NB4 (cell line): Measurements from ENCODE around the gene FLRT2.

Experiments
- POLR2A ChIP-seq: IDR thresholded peaks from 2 replicates; pipeline ENCODE4 v1.6.1; 2011; ENCODE audit warnings: mild to moderate bottlenecking; ENCODE audit not compliant: insufficient read length; ENCODE audit errors: extremely low read depth
- TF ChIP-seq, protein P1 (sequence below): IDR thresholded peaks from one replicate; pipeline ENCODE4 v1.5.1; 2012; ENCODE audit warnings: low read depth, low read length

DNA sequence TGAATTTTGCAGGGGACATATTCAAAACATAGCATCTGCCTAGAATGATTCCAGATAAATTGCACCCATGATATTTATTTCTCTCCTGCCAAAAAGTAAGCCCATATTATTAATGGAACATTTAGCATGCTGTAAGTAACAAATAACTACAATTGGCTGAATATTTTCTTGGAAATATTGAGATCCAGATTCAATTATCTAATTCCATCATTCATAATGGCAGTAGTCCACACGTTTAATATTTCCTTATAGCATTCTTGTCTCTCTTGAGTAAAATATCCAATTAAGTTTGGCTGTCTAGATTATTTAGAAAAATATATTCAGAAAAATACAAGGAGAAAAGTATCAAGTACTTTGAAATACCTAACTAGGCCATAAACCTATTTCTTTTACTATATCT lies 157.5 kb downstream of the FLRT2 start:
- TF ChIP-seq, protein P1, sequence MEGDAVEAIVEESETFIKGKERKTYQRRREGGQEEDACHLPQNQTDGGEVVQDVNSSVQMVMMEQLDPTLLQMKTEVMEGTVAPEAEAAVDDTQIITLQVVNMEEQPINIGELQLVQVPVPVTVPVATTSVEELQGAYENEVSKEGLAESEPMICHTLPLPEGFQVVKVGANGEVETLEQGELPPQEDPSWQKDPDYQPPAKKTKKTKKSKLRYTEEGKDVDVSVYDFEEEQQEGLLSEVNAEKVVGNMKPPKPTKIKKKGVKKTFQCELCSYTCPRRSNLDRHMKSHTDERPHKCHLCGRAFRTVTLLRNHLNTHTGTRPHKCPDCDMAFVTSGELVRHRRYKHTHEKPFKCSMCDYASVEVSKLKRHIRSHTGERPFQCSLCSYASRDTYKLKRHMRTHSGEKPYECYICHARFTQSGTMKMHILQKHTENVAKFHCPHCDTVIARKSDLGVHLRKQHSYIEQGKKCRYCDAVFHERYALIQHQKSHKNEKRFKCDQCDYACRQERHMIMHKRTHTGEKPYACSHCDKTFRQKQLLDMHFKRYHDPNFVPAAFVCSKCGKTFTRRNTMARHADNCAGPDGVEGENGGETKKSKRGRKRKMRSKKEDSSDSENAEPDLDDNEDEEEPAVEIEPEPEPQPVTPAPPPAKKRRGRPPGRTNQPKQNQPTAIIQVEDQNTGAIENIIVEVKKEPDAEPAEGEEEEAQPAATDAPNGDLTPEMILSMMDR, result no peak
- no peak for TF ChIP-seq POLR2A
